Stimulated activated effector memory CD8-positive, alpha-beta T cell treated with anti-CD3 and anti-CD28 coated beads, Interleukin-12 subunit alpha, Interleukin-12 subunit beta, amount 100 ng/mL, for 72 hours (primary cell): ENCODE measurements around the gene NBPF20.
"Not testable (repeated sequence)": the region's sequence is repeated elsewhere in the genome, so short reads cannot be mapped to it uniquely, and the experiment has no call there.

Experiments
- ATAC-seq: fragments of 150-1000 bp; cut with Tn5 transposase; 2 replicates; pipeline ENCODE4 v1.10.0; 2021
- DNase-seq, 2 donors: peaks; one replicate each; pipeline ENCODE4 v3.0.0; 2021 to 2022; ENCODE audit warnings: low spot score in 2 of 2
- H3K27ac Mint-ChIP-seq: one replicate; pipeline ENCODE4 v1.8.0; 2022; ENCODE audit warnings: mild to moderate bottlenecking, mixed read lengths
- H3K36me3 Mint-ChIP-seq: one replicate; pipeline ENCODE4 v1.8.0; 2022; ENCODE audit warnings: mild to moderate bottlenecking, mixed read lengths
- H3K4me1 Mint-ChIP-seq: one replicate; pipeline ENCODE4 v1.8.0; 2022; ENCODE audit warnings: mixed read lengths
- H3K4me3 Mint-ChIP-seq: one replicate; pipeline ENCODE4 v1.8.0; 2022; ENCODE audit warnings: mild to moderate bottlenecking, mixed read lengths
- H3K9me3 Mint-ChIP-seq: one replicate; pipeline ENCODE4 v1.8.0; 2022; ENCODE audit warnings: mixed read lengths

Gene NBPF20

GRCh38 chr1:145452506-145452905 is 27.1 kb upstream of the NBPF20 start:
- peak; percentile 14 for ATAC-seq
- not testable (repeated sequence) for H3K36me3 Mint-ChIP-seq, H3K27ac Mint-ChIP-seq, H3K4me1 Mint-ChIP-seq, H3K9me3 Mint-ChIP-seq, DNase-seq, H3K4me3 Mint-ChIP-seq

DNA sequence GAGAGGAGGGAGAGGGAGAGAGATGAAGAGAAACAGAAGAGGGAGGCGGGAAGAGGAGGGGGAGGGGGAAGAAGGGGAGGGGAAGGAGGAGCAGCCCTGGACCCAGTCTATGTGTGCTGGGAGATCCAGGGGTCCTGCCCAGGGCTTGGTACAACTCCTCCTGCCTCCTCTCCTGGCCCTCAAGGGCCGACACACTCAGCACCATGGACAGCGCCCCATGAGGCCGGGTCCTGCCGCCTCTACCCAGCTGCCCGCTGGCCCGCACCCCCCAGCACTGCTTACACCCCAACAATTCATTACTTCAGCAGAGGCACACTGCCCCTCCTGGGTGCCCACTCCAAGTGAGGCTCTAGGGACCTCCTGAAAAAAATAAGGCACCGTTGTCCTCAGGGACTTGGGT is 26.5 kb upstream of the NBPF20 start:
- H3K36me3 Mint-ChIP-seq, H3K4me1 Mint-ChIP-seq, H3K27ac Mint-ChIP-seq, H3K4me3 Mint-ChIP-seq, H3K9me3 Mint-ChIP-seq: not testable (repeated sequence)
- ATAC-seq = peak; percentile 51
- peak in 1 of 2 donors; percentile 59 for DNase-seq

DNA sequence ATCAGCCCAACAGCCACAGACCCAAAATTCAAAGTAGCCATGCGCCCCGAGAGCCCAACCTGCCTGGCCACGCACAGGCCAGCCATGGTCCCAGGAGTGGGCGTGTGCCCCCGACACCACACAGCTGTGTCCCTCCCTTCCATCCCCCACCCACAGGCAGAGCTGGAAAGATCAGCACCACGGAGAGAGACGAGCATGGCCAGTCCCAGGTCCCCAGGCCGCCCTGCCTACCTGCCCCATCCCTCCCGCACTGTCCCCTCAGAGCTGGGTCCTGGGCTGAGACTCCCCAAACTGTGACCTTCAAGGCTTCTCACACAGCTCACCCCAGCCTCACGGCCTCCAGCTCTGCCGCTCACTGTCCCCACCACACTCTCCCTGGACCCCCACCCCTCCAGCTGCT is 19.8 kb upstream of the NBPF20 start:
- H3K4me1 Mint-ChIP-seq, DNase-seq, H3K4me3 Mint-ChIP-seq, H3K36me3 Mint-ChIP-seq, ATAC-seq, H3K9me3 Mint-ChIP-seq, H3K27ac Mint-ChIP-seq: not testable (repeated sequence)

DNA sequence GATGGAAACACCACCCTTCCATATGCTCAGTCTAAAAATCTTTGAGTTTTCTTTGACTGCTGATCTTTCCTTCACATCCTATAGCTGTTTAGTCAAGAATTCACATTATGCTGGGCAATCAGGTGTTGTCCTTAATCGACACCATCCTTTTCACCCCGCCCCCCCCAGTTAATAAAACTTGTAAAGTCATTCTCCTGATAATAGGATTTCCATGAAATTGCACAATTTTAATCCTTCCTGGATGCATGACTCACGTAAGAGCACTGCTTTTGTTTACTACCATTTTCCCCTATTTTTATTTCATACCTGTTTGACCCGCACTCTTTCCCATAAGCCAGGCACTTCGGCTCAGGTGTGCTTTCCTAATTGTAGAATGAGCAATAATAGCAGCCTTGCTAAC is 16.9 kb upstream of the NBPF20 start:
- H3K27ac Mint-ChIP-seq, ATAC-seq, DNase-seq, H3K4me3 Mint-ChIP-seq, H3K36me3 Mint-ChIP-seq, H3K9me3 Mint-ChIP-seq, H3K4me1 Mint-ChIP-seq: not testable (repeated sequence)

GRCh38 chr1:145431363-145432256 is 6.2 kb upstream of the NBPF20 start:
- ATAC-seq = peak; percentile 55
- H3K27ac Mint-ChIP-seq = not testable (repeated sequence)

GRCh38 chr1:145430830-145431229 is 5.4 kb upstream of the NBPF20 start:
- H3K4me3 Mint-ChIP-seq, DNase-seq, H3K27ac Mint-ChIP-seq, H3K36me3 Mint-ChIP-seq, H3K4me1 Mint-ChIP-seq, ATAC-seq: not testable (repeated sequence)
- peaks cover 13% of the 10 kb centered on the region for H3K9me3 Mint-ChIP-seq

More at GRCh38 chr1:145431363-145432256, 6.2 kb upstream of the NBPF20 start:
- DNase-seq, H3K4me1 Mint-ChIP-seq, H3K36me3 Mint-ChIP-seq: not testable (repeated sequence)
- H3K4me3 Mint-ChIP-seq = peak overlapping the region; percentile 49
- H3K9me3 Mint-ChIP-seq = peaks cover 13% of the 10 kb centered on the region

DNA sequence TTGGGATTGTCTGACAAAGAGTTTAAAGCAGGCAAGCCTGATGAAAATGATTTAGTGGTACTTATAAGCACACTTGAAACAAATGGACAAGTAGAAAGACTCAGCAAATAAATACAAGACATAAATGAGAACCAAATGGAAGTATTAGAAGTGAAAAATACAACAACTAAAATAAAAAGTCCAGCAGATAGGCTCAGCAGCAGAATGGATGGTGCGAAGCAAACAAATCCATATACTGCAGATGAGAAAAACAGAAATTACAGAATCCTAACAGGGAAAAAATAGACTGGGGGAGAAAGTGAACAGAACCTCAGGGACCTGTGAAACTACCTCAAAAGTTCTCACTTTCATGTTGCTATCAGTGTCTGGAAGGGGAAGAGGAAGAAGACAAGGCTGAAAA is 3.9 kb upstream of the NBPF20 start:
- DNase-seq, ATAC-seq, H3K36me3 Mint-ChIP-seq, H3K4me3 Mint-ChIP-seq, H3K27ac Mint-ChIP-seq: not testable (repeated sequence)
- Mint-ChIP-seq H3K4me1 (peaks cover 17% of the 10 kb centered on the region), H3K9me3 (peaks cover 13% of the 10 kb centered on the region)

- DNase-seq = peak; percentile 26 to 74
- not testable (repeated sequence) for H3K36me3 Mint-ChIP-seq, H3K9me3 Mint-ChIP-seq
- Mint-ChIP-seq H3K4me1 (peaks cover 13% of the 10 kb centered on the region), H3K27ac (peak overlapping the region; percentile 86), H3K4me3 (peak overlapping the region; percentile 95)
- peak; percentile 90 for ATAC-seq
These were observed 579 bp downstream of the NBPF20 start for GRCh38 chr1:145424612-145425435.

- H3K36me3 Mint-ChIP-seq, H3K4me1 Mint-ChIP-seq: not testable (repeated sequence)
These were observed 10.3 kb downstream of the NBPF20 start for GRCh38 chr1:145415149-145415548.

GRCh38 chr1:145407266-145407665 is 18.1 kb downstream of the NBPF20 start:
- H3K27ac Mint-ChIP-seq, H3K9me3 Mint-ChIP-seq, DNase-seq, ATAC-seq, H3K4me1 Mint-ChIP-seq, H3K36me3 Mint-ChIP-seq, H3K4me3 Mint-ChIP-seq: not testable (repeated sequence)

More at GRCh38 chr1:145415149-145415548, 10.3 kb downstream of the NBPF20 start:
- DNase-seq, ATAC-seq, H3K27ac Mint-ChIP-seq, H3K4me3 Mint-ChIP-seq, H3K9me3 Mint-ChIP-seq: not testable (repeated sequence)

- not testable (repeated sequence) for H3K4me3 Mint-ChIP-seq, H3K36me3 Mint-ChIP-seq, ATAC-seq, H3K27ac Mint-ChIP-seq, H3K4me1 Mint-ChIP-seq, H3K9me3 Mint-ChIP-seq, DNase-seq
These were observed 20.5 kb downstream of the NBPF20 start for GRCh38 chr1:145404949-145405348.

DNA sequence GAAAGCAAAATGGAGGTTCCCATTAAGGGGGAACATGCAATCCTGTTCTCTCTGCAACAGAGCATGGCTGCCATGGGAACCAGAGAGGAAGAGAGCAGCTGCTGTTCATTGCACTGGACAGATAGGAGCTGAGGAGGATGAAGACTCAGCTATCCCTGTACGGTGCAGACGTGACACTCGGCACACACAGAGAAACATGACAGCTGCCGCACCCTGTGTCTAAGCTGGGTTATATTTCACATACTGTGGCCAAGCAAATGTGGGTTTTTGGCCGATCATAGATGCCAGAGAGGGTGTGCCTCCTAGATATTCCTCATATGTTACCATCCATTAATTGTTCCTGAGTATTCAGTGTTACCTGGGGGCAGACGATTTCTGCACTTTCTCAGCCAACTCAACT is 24.7 kb downstream of the NBPF20 start:
- H3K9me3 Mint-ChIP-seq, H3K4me3 Mint-ChIP-seq, H3K36me3 Mint-ChIP-seq, H3K4me1 Mint-ChIP-seq, H3K27ac Mint-ChIP-seq, DNase-seq, ATAC-seq: not testable (repeated sequence)
